B cell (primary cell): ENCODE measurements around the gene KIFBP. TPM values are rescaled to one million over a fixed set of nuclear protein-coding genes. Genes with fewer than 3 reads are reported as not detected.

Experiments
- ATAC-seq: fragments of 200-7000 bp; cut with Tn5 transposase; one replicate; pipeline ENCODE4 v1.10.0; 2021; ENCODE audit warnings: low read depth, mild to moderate bottlenecking, moderate number of reproducible peaks, moderate library complexity
- CTCF ChIA-PET: fragments of 350-600 bp; sonication (Branson Sonifier 250); formaldehyde crosslinking; loops from one replicate; lab custom pipeline; 2021; ENCODE audit warnings: antibody characterized with exemption, inconsistent platforms; lab: Charles Lee
- POLR2A ChIA-PET: fragments of 350-600 bp; sonication (Branson Sonifier 250); formaldehyde crosslinking; loops from one replicate; lab custom pipeline; 2021; ENCODE audit warnings: antibody characterized with exemption; lab: Charles Lee
- DNase-seq: peaks from one replicate; pipeline ENCODE4 v3.0.0; 2013
- H2AFZ ChIP-seq: 2 replicates; pipeline ENCODE4 v1.6.1; 2012; ENCODE audit warnings: mild to moderate bottlenecking, low read depth, low read length; ENCODE audit not compliant: insufficient read depth, poor library complexity, severe bottlenecking
- H3K27ac ChIP-seq, 2 donors: 1 replicate in 1 of 2; 2 replicates in 1 of 2; pipeline ENCODE4 v1.5.1; 2012 to 2013; ENCODE audit warnings: low read length in 2 of 2, mild to moderate bottlenecking in 2 of 2, moderate library complexity in 1 of 2
- H3K27me3 ChIP-seq, 4 experiments: fragments of 200-600 bp in 1 of 4; sonication (generic) in 1 of 4; replicated peaks in 1 of 4; 1 replicate in 2 of 4; 2 replicates in 2 of 4; pipeline versions ENCODE4 v1.6.1 to v1.7.0; 2013 to 2016; ENCODE audit warnings: low read length in 3 of 4, mild to moderate bottlenecking in 2 of 4, mixed read lengths in 1 of 4, moderate library complexity in 1 of 4; ENCODE audit not compliant: insufficient read depth in 4 of 4, control insufficient read depth in 3 of 4; ENCODE audit errors: control extremely low read depth in 1 of 4
- H3K36me3 ChIP-seq, 2 experiments: replicated peaks in 1 of 2; 1 replicate in 1 of 2; 2 replicates in 1 of 2; pipeline versions ENCODE4 v1.6.1 to v1.7.1; 2013; ENCODE audit warnings: low read length in 1 of 2; ENCODE audit not compliant: insufficient read depth in 2 of 2, control insufficient read depth in 1 of 2; ENCODE audit errors: control extremely low read depth in 1 of 2, extremely low read depth in 1 of 2
- H3K4me1 ChIP-seq, 2 donors: fragments of 200-600 bp in 1 of 2; sonication (generic) in 1 of 2; 1 replicate in 1 of 2; 2 replicates in 1 of 2; pipeline versions ENCODE4 v1.5.1 to v1.6.1; 2013 to 2017; ENCODE audit warnings: low read length in 2 of 2; ENCODE audit not compliant: control insufficient read depth in 2 of 2, insufficient read depth in 2 of 2
- H3K4me2 ChIP-seq: replicated peaks from 2 replicates; pipeline ENCODE3; 2012; ENCODE audit warnings: mild to moderate bottlenecking, low read depth, low read length; ENCODE audit not compliant: poor library complexity, severe bottlenecking
- H3K4me3 ChIP-seq, 5 experiments: fragments of 200-600 bp in 1 of 5; sonication (generic) in 1 of 5; 1 replicate in 3 of 5; 2 replicates in 2 of 5; pipeline versions ENCODE4 v1.5.1 to v1.7.0; 2011 to 2016; ENCODE audit warnings: low read length in 4 of 5, mild to moderate bottlenecking in 4 of 5, low read depth in 2 of 5, control low read depth in 1 of 5, moderate library complexity in 1 of 5; ENCODE audit not compliant: insufficient read depth in 1 of 5; ENCODE audit errors: control extremely low read depth in 1 of 5, extremely low read depth in 1 of 5
- H3K79me2 ChIP-seq: fragments of 200-600 bp; sonication (generic); one replicate; pipeline ENCODE4 v1.6.0; 2016; ENCODE audit warnings: low read length; ENCODE audit not compliant: control insufficient read depth, insufficient read depth
- H3K9ac ChIP-seq: fragments of 200-600 bp; sonication (generic); 2 replicates; pipeline ENCODE4 v1.6.1; 2017; ENCODE audit warnings: mild to moderate bottlenecking, low read length, moderate library complexity
- H3K9me3 ChIP-seq, 3 donors: one replicate each; pipeline versions ENCODE4 v1.6.1 to v1.7.1; 2013; ENCODE audit warnings: low read length in 2 of 3; ENCODE audit not compliant: control insufficient read depth in 2 of 3, insufficient read depth in 1 of 3; ENCODE audit errors: control extremely low read depth in 1 of 3
- H4K20me1 ChIP-seq: 2 replicates; pipeline ENCODE4 v1.6.0; 2012; ENCODE audit warnings: mild to moderate bottlenecking, low read length; ENCODE audit not compliant: insufficient read depth, control insufficient read depth, poor library complexity, severe bottlenecking
- H3K27ac Mint-ChIP-seq: one replicate; pipeline ENCODE4 v1.8.0; 2021; ENCODE audit warnings: mixed read lengths
- H3K27me3 Mint-ChIP-seq: one replicate; pipeline ENCODE4 v1.8.0; 2021; ENCODE audit warnings: mixed read lengths
- H3K4me1 Mint-ChIP-seq: one replicate; pipeline ENCODE4 v1.8.0; 2021; ENCODE audit warnings: mixed read lengths
- H3K4me3 Mint-ChIP-seq: one replicate; pipeline ENCODE4 v1.8.0; 2021; ENCODE audit warnings: mixed read lengths
- H3K9me3 Mint-ChIP-seq: one replicate; pipeline ENCODE4 v1.8.0; 2022; ENCODE audit warnings: mixed read lengths; ENCODE audit not compliant: insufficient read depth
- CTCF ChIP-seq: fragments of 200-600 bp; IDR thresholded peaks from one replicate; pipeline ENCODE4 v1.8.0; 2022; ENCODE audit warnings: antibody characterized with exemption, mild to moderate bottlenecking
- EZH2 ChIP-seq: IDR thresholded peaks from 2 replicates; pipeline ENCODE4 v1.6.1; 2012; ENCODE audit warnings: borderline replicate concordance, low read depth, mild to moderate bottlenecking, moderate library complexity, low read length; ENCODE audit not compliant: insufficient read depth, poor library complexity, severe bottlenecking
- WGBS: methylation state at CpG from one replicate; pipeline ENCODE4 v1.1.5; 2013; ENCODE audit warnings: missing lambda C conversion rate; ENCODE audit not compliant: insufficient coverage; 5-methylcytosine and 5-hydroxymethylcytosine counted together
- intact Hi-C: fragments of 100-400 bp; cut with micrococcal nuclease; formaldehyde crosslinking; loops from one replicate; pipeline ENCODE4 v1.10.0; 2022
- polyA plus RNA-seq: library from polyadenylated mRNA; depleted of rRNA; stranded (reverse); fragments of >200 nt; gene quantifications from 2 replicates; pipeline ENCODE4 v1.2.3, GENCODE V29; 2012
- total RNA-seq, 2 donors: library from RNA; stranded (reverse); fragments of 120-200 nt in 1 of 2; gene quantifications; 1 replicate in 1 of 2; 2 replicates in 1 of 2; pipeline versions ENCODE4 v1.2.3 to v1.2.4, GENCODE V29; 2013 to 2022

KIFBP gene
- total and polyA plus RNA-seq, 2 donors (not counting 1 experiment from before 2014, with no cell fraction given), result 5.2 to 13.5 TPM

- Histone ChIP-seq H3K27me3 (no peaks in the 10 kb centered on the region), H3K27ac (peak overlapping the region; percentile 2 to 41), H3K4me1 (peaks cover 12 to 25% of the 10 kb centered on the region in 2 donors), H3K36me3 (no peaks in the 10 kb centered on the region), H3K9me3 (no peaks in the 10 kb centered on the region), H3K4me2 (no peak overlapping the region), H4K20me1 (no peaks in the 10 kb centered on the region), H3K4me3 (peak overlapping the region in 1 of 5 experiments; percentile 21), H3K9ac (no peak overlapping the region), H3K79me2 (no peaks in the 10 kb centered on the region), H2AFZ (peak overlapping the region; percentile 43)
- TF ChIP-seq CTCF (no peak), EZH2 (no peak)
- Mint-ChIP-seq H3K4me3 (no peak overlapping the region), H3K27ac (peak overlapping the region; percentile 82), H3K27me3 (no peaks in the 10 kb centered on the region), H3K4me1 (peaks cover 23% of the 10 kb centered on the region), H3K9me3 (no peaks in the 10 kb centered on the region)
- WGBS, result 73% methylated on average over 4 of the region's 6 CpGs
- POLR2A ChIA-PET, result no interaction called here
- DNase-seq (no peak), ATAC-seq (peak; percentile 26)
- CTCF ChIA-PET, result interaction anchor here (1.0 to 1.3 kb wide), 2 partner anchors 26 to 1753 kb away, joined by 3 read pairs; no protein-coding TSS in a partner anchor
- intact Hi-C loops, result loop anchor here (2.0 kb wide), 1 partner anchor 47 kb away; no protein-coding TSS in a partner anchor
Measured at GRCh38 chr10:69045441-69046300, 57.1 kb downstream of the KIFBP start.
